Trophoblast cell (in vitro differentiated cells and primary cell): Measurements from ENCODE around the gene ATP8A2.

Source experiments
- DNase-seq, 2 donors: peaks; one replicate each; pipeline ENCODE4 v3.0.0-alpha.2; 2016
- H2AFZ ChIP-seq: 2 replicates; pipeline ENCODE4 v1.6.1; 2013; ENCODE audit warnings: low read length, moderate library complexity, mild to moderate bottlenecking; ENCODE audit not compliant: insufficient read depth, poor library complexity
- H2AK5ac ChIP-seq: 2 replicates; pipeline ENCODE4 v1.6.1; 2013; ENCODE audit warnings: mild to moderate bottlenecking, low read length
- H2BK120ac ChIP-seq: 2 replicates; pipeline ENCODE4 v1.6.1; 2013; ENCODE audit warnings: low read length, mild to moderate bottlenecking, moderate library complexity; ENCODE audit not compliant: insufficient read depth, poor library complexity
- H2BK12ac ChIP-seq: 2 replicates; pipeline ENCODE4 v1.6.1; 2013; ENCODE audit warnings: mild to moderate bottlenecking, low read length, moderate library complexity
- H2BK5ac ChIP-seq: 2 replicates; pipeline ENCODE4 v1.6.1; 2013; ENCODE audit warnings: low read length, low read depth, moderate library complexity, mild to moderate bottlenecking; ENCODE audit not compliant: poor library complexity
- H3K14ac ChIP-seq: 2 replicates; pipeline ENCODE4 v1.6.1; 2013; ENCODE audit warnings: mild to moderate bottlenecking, low read length
- H3K18ac ChIP-seq: 2 replicates; pipeline ENCODE4 v1.6.1; 2013; ENCODE audit warnings: mild to moderate bottlenecking, low read length
- H3K23ac ChIP-seq: 2 replicates; pipeline ENCODE4 v1.6.1; 2013; ENCODE audit warnings: low read length
- H3K27ac ChIP-seq: 2 replicates; pipeline ENCODE4 v1.5.1; 2013; ENCODE audit warnings: low read depth, mild to moderate bottlenecking, inconsistent platforms, low read length, moderate library complexity
- H3K27me3 ChIP-seq: 2 replicates; pipeline ENCODE4 v1.6.1; 2013; ENCODE audit warnings: inconsistent platforms, mild to moderate bottlenecking, low read length, moderate library complexity; ENCODE audit not compliant: insufficient read depth
- H3K36me3 ChIP-seq, 2 experiments: 1 replicate in 1 of 2; 2 replicates in 1 of 2; pipeline ENCODE4 v1.6.1; 2013; ENCODE audit warnings: low read length in 2 of 2, mild to moderate bottlenecking in 2 of 2, moderate library complexity in 1 of 2; ENCODE audit not compliant: insufficient read depth in 2 of 2, control insufficient read depth in 1 of 2
- H3K4ac ChIP-seq: 2 replicates; pipeline ENCODE4 v1.6.1; 2013; ENCODE audit warnings: low read depth, mild to moderate bottlenecking, low read length, moderate library complexity
- H3K4me1 ChIP-seq, 2 experiments: 1 replicate in 1 of 2; 2 replicates in 1 of 2; pipeline ENCODE4 v1.6.1; 2013; ENCODE audit warnings: low read length in 2 of 2, mild to moderate bottlenecking in 2 of 2, moderate library complexity in 1 of 2; ENCODE audit not compliant: insufficient read depth in 2 of 2, control insufficient read depth in 1 of 2
- H3K4me2 ChIP-seq: 2 replicates; pipeline ENCODE4 v1.6.1; 2013; ENCODE audit warnings: inconsistent platforms, mild to moderate bottlenecking, low read length, moderate library complexity
- H3K4me3 ChIP-seq: 2 replicates; pipeline ENCODE4 v1.5.1; 2013; ENCODE audit warnings: mild to moderate bottlenecking, low read depth, low read length, inconsistent platforms
- H3K79me1 ChIP-seq: one replicate; pipeline ENCODE4 v1.6.1; 2013; ENCODE audit warnings: low read length
- H3K79me2 ChIP-seq: 2 replicates; pipeline ENCODE4 v1.6.1; 2013; ENCODE audit warnings: low read length, mild to moderate bottlenecking; ENCODE audit not compliant: control insufficient read depth, insufficient read depth, poor library complexity
- H3K9ac ChIP-seq: 2 replicates; pipeline ENCODE4 v1.6.1; 2013; ENCODE audit warnings: mild to moderate bottlenecking, low read length
- H3K9me3 ChIP-seq: 2 replicates; pipeline ENCODE4 v1.6.1; 2013; ENCODE audit warnings: low read depth, mild to moderate bottlenecking, control low read depth, inconsistent platforms, low read length; ENCODE audit not compliant: insufficient read depth
- H4K12ac ChIP-seq: 2 replicates; pipeline ENCODE4 v1.6.1; 2013; ENCODE audit warnings: low read depth, mild to moderate bottlenecking, low read length, moderate library complexity
- H4K8ac ChIP-seq: 2 replicates; pipeline ENCODE4 v1.6.1; 2013; ENCODE audit warnings: low read depth, mild to moderate bottlenecking, low read length, moderate library complexity
- H4K91ac ChIP-seq: one replicate; pipeline ENCODE4 v1.6.1; 2013; ENCODE audit warnings: low read depth, mild to moderate bottlenecking, low read length, moderate library complexity
- WGBS: extraction: QIAGEN DNeasy Blood & Tissue Kit; methylation state at CpG from one replicate; pipeline ENCODE4 v1.1.7; 2013; ENCODE audit warnings: missing lambda C conversion rate; ENCODE audit not compliant: insufficient read length, insufficient coverage; ENCODE audit errors: extremely low coverage; 5-methylcytosine and 5-hydroxymethylcytosine counted together

The ATP8A2 gene

DNA sequence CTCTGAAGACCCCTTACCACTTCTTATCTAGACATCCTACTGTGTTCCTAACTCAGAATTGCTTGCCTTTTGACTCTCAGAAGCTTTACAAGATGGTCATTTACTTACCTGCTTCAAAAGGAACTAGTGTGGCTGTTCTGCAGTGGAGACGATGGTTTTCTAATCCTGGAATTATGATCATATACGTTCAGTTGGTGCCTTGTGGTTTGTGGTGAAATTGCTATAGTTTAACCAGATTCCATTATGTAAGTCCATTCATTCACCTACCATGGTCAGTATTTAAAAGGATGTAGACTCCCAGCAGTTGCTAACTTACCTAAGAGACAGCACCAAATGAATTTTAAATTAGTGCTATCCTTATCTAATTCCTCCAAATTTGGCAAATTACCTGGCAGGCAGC lies 469.2 kb downstream of the ATP8A2 start:
- no peaks in the 10 kb centered on the region for H3K79me1 ChIP-seq
- no peaks in the 10 kb centered on the region for H3K27me3 ChIP-seq
- no peak overlapping the region for H2AK5ac ChIP-seq
- H2BK12ac ChIP-seq = no peak overlapping the region
- no peaks in the 10 kb centered on the region for H3K4me1 ChIP-seq
- no peak overlapping the region for H3K27ac ChIP-seq
- H3K23ac ChIP-seq = no peak overlapping the region
- H2AFZ ChIP-seq = no peak overlapping the region
- no peak overlapping the region for H4K12ac ChIP-seq
- H3K4me2 ChIP-seq = no peak overlapping the region
- H3K9me3 ChIP-seq = no peaks in the 10 kb centered on the region
- no peak overlapping the region for H4K91ac ChIP-seq
- H3K9ac ChIP-seq = no peak overlapping the region
- no peaks in the 10 kb centered on the region for H3K36me3 ChIP-seq
- no CpG with 5 or more reads among the region's 2 CpGs for WGBS
- no peak overlapping the region for H2BK120ac ChIP-seq
- DNase-seq = no peak
- H3K79me2 ChIP-seq = no peaks in the 10 kb centered on the region
- no peak overlapping the region for H2BK5ac ChIP-seq
- no peak overlapping the region for H3K14ac ChIP-seq
- no peak overlapping the region for H3K4ac ChIP-seq
- no peak overlapping the region for H3K18ac ChIP-seq
- no peak overlapping the region for H4K8ac ChIP-seq
- no peak overlapping the region for H3K4me3 ChIP-seq

- Histone ChIP-seq H2BK12ac (no peak overlapping the region), H2BK5ac (no peak overlapping the region)
- WGBS = no CpG with 5 or more reads among the region's 4 CpGs
Observed at GRCh38 chr13:25843692-25844091, 471.9 kb downstream of the ATP8A2 start.

DNA sequence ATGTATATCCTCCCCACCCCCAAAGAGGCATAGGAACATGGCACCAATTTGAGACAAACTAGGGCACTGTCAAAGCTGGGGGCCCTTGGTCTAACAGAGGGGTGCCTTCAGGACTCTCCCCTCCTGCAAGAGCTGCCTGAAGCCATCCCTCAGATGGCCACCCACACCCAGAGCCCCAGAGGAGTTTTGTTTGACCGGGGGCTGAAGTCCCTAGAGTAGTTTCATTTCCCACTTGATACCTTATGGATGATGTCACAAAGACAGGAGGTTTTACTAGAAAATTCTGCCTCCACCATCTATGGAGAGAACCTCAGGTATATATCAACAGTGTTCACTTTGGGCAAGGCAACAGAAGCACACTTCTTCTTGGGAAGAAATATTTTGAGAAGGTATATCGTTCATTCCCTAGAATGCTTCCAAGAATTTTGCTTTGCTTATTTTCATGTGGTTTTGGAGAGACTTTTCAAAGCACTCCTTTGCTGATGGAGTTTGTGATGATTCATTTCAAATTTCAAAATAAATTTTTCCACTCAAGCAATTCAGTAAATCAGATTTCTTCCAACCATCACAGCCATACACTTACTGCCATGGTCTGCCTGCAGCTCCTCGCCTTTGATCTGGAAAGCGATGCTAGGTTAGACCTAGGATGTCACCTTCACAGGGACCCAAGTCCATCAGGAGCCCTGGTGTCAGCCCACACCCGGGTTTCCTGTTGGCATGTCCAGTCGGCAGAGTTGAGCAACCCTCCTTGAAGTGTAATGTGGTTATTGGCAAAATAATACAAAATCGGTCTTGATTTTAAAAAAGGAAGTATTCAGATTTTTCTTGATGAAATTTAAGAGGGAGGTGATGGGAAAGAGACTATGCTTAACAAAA lies 473.0 kb downstream of the ATP8A2 start:
- no peaks in the 10 kb centered on the region for H3K27me3 ChIP-seq
- H3K23ac ChIP-seq = no peak overlapping the region
- H3K36me3 ChIP-seq = no peaks in the 10 kb centered on the region
- no peaks in the 10 kb centered on the region for H3K4me1 ChIP-seq
- no peak overlapping the region for H3K4ac ChIP-seq
- H2AK5ac ChIP-seq = no peak overlapping the region
- no peak overlapping the region for H2BK120ac ChIP-seq
- no peak overlapping the region for H4K12ac ChIP-seq
- H3K9me3 ChIP-seq = no peaks in the 10 kb centered on the region
- H3K14ac ChIP-seq = no peak overlapping the region
- no peak for DNase-seq
- H2AFZ ChIP-seq = no peak overlapping the region
- H3K4me3 ChIP-seq = no peak overlapping the region
- H3K18ac ChIP-seq = no peak overlapping the region
- H3K79me1 ChIP-seq = no peaks in the 10 kb centered on the region
- H2BK12ac ChIP-seq = no peak overlapping the region
- no CpG with 5 or more reads among the region's 7 CpGs for WGBS
- H4K8ac ChIP-seq = no peak overlapping the region
- no peak overlapping the region for H3K4me2 ChIP-seq
- no peaks in the 10 kb centered on the region for H3K79me2 ChIP-seq
- no peak overlapping the region for H2BK5ac ChIP-seq
- H4K91ac ChIP-seq = no peak overlapping the region
- no peak overlapping the region for H3K27ac ChIP-seq
- no peak overlapping the region for H3K9ac ChIP-seq

More at GRCh38 chr13:25843692-25844091, 471.9 kb downstream of the ATP8A2 start:
- H3K27me3 ChIP-seq = no peaks in the 10 kb centered on the region
- H2AFZ ChIP-seq = no peak overlapping the region
- no peak overlapping the region for H3K4me2 ChIP-seq
- H3K18ac ChIP-seq = no peak overlapping the region
- H3K14ac ChIP-seq = no peak overlapping the region
- H3K9ac ChIP-seq = no peak overlapping the region
- no peak overlapping the region for H3K23ac ChIP-seq
- H3K4me3 ChIP-seq = no peak overlapping the region
- H4K12ac ChIP-seq = no peak overlapping the region
- H3K4ac ChIP-seq = no peak overlapping the region
- H3K79me2 ChIP-seq = no peaks in the 10 kb centered on the region
- no peak overlapping the region for H4K8ac ChIP-seq
- DNase-seq = no peak
- H2AK5ac ChIP-seq = no peak overlapping the region
- H2BK120ac ChIP-seq = no peak overlapping the region
- no peaks in the 10 kb centered on the region for H3K9me3 ChIP-seq
- no peak overlapping the region for H3K27ac ChIP-seq
- H4K91ac ChIP-seq = no peak overlapping the region
- H3K79me1 ChIP-seq = no peaks in the 10 kb centered on the region
- H3K4me1 ChIP-seq = no peaks in the 10 kb centered on the region
- no peaks in the 10 kb centered on the region for H3K36me3 ChIP-seq

- H2AFZ ChIP-seq = no peak overlapping the region
- no peak overlapping the region for H2BK120ac ChIP-seq
- no peak for DNase-seq
- H3K18ac ChIP-seq = no peak overlapping the region
- no peaks in the 10 kb centered on the region for H3K79me1 ChIP-seq
- H3K79me2 ChIP-seq = no peaks in the 10 kb centered on the region
- H3K27me3 ChIP-seq = no peaks in the 10 kb centered on the region
- no peak overlapping the region for H3K23ac ChIP-seq
- H2AK5ac ChIP-seq = no peak overlapping the region
- no peak overlapping the region for H2BK12ac ChIP-seq
- no peak overlapping the region for H3K4me2 ChIP-seq
- no peak overlapping the region for H4K12ac ChIP-seq
- H2BK5ac ChIP-seq = no peak overlapping the region
- H3K14ac ChIP-seq = no peak overlapping the region
- WGBS = no CpG with 5 or more reads among the region's 4 CpGs
- no peak overlapping the region for H4K8ac ChIP-seq
- H3K9me3 ChIP-seq = no peaks in the 10 kb centered on the region
- no peaks in the 10 kb centered on the region for H3K36me3 ChIP-seq
- H3K4ac ChIP-seq = no peak overlapping the region
- no peak overlapping the region for H4K91ac ChIP-seq
- H3K27ac ChIP-seq = no peak overlapping the region
- H3K4me1 ChIP-seq = no peaks in the 10 kb centered on the region
- H3K4me3 ChIP-seq = no peak overlapping the region
- no peak overlapping the region for H3K9ac ChIP-seq
Observed at GRCh38 chr13:25846222-25846984, 474.6 kb downstream of the ATP8A2 start.
